Measurements from ENCODE around the gene ZNF689.

Gene ZNF689

DNA sequence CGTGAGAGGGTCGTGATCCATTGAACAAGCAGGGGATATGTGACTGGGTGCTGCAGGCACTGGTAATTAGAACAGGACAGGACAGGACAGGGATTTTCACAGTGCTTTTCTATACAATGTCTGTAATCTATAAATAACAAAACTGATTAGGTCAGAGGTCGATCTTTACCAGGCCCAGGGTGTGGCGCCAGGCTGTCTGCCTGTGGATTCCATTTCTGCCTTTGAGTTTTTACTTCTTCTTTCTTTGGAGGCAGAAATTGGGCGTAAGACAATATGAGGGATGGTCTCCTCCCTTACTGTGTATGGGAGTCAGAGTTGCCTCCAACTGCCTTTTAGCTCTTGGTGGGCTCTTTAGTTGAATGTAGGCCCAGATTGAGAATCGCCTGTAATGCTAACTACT is 50.5 kb downstream of the ZNF689 start:
- DNase-seq: no peak

- DNase-seq: no peak
Measured at GRCh38 chr16:30558789-30559377, 51.3 kb downstream of the ZNF689 start.

- DNase-seq: peak; percentile 98
Measured at GRCh38 chr16:30557957-30558788, 52.0 kb downstream of the ZNF689 start, which contains the start of gene ZNF764. Gene ZNF764, minus strand, starts transcription at chr16:30558374. Its CDS starts 192 bp downstream, at chr16:30558182.

- no peak for DNase-seq
Measured at GRCh38 chr16:30557707-30557956, 52.6 kb downstream of the ZNF689 start.

GRCh38 chr16:30556125-30556473 is 54.1 kb downstream of the ZNF689 start:
- no peak for DNase-seq

- DNase-seq: no peak
Measured at GRCh38 chr16:30555315-30556124, 54.7 kb downstream of the ZNF689 start.

DNA sequence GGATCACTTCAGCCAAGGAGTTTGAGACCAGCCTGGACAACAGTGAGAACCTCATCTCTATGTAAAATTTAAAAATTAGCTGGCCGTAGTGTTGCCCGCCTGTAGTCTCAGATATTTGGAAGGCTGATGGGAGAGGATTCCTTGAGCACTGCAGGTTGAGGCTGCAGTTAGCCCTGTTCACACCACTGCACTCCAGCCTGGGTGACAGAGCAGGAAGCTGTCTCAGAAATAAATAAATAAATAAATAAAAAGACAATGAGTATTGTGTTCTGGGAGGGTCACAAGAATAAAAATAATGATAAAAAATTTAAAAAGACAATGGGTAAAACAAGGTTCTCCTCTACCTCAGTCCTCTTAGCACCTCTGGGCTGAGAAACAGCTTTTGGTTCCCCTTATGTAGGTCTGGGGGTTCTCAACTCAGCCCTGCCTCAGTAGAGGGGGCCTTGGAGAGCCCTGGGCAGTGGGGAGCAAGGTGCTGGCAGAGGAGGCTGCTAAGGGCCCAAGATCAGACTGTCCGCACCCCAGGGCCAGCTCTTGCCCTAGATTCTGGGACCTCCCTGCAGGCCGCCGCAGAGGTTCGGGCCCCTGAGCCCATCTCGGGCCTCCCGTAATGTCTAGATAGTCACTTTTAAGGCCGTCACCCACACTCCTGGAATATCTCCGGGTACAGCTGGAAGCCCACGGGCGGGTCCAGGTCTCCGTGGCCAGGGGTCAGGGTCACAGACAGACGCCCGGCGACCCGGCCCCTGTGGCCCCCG is 55.5 kb downstream of the ZNF689 start:
- no peak for DNase-seq

- DNase-seq: no peak
Measured at GRCh38 chr16:30553393-30553899, 56.7 kb downstream of the ZNF689 start.

- no peak for DNase-seq
Measured at GRCh38 chr16:30552956-30553355, 57.2 kb downstream of the ZNF689 start.

All from NCI-H1092 (cell line).